Fibroblast of peridontal ligament (primary cell): ENCODE results near the gene VWA8.
"Not testable (repeated sequence)": the region's sequence is repeated elsewhere in the genome, so short reads cannot be mapped to it uniquely, and the experiment has no call there.

Experiments
- DNase-seq: peaks from one replicate; pipeline ENCODE4 v3.0.0-alpha.2; 2010; ENCODE audit errors: extremely low read depth

The VWA8 gene

GRCh38 chr13:41851351-41851750 is 109.6 kb downstream of the VWA8 start:
- no peak for DNase-seq

DNA sequence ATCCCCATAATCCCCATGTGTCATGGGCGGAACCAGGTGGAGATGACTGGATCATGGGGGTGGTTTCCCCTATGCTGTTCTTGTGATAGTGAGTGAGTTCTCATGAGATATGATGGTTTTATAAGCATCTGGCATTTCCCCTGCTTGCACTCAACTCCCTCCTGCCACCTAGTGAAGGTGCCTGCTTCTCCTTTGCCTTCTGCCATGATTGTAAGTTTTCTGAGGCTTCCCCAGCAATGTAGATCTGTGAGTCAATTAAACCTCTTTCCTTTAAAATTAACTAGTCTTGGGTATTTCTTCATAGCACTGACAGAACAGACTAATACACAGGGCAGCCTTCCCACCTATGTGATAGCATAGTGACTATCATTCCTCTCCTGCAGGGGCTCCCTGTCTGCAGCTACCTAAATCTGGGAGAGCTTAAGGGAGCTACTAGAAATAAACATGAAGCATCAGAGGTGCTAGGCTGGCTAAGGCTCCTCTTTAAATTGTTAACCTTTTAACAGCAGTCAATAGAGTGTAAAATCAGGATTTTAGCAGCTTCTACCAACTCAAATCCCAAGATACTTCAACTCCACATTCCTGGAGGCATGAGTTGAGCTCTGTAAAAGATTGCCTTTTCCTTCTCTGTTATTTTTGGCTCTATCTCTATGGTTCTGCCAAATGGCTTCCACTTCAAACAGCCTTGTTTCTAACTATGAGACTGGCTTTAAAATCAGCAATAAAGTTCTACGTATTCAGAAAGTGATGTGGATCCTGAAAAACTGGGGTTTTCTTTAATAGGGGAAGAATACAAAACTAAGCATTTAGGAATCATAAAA is 112.3 kb downstream of the VWA8 start:
- DNase-seq, result peak; percentile 84

GRCh38 chr13:41847216-41847615 is 113.7 kb downstream of the VWA8 start:
- no peak for DNase-seq

GRCh38 chr13:41842036-41842620 is 118.8 kb downstream of the VWA8 start:
- peak; percentile 35 for DNase-seq

- no peak for DNase-seq
Measured at GRCh38 chr13:41837629-41838028, 123.3 kb downstream of the VWA8 start.

GRCh38 chr13:41835871-41836270 is 125.0 kb downstream of the VWA8 start:
- peak; percentile 91 for DNase-seq

GRCh38 chr13:41834697-41835096 is 126.2 kb downstream of the VWA8 start:
- not testable (repeated sequence) for DNase-seq

GRCh38 chr13:41833831-41834230 is 127.1 kb downstream of the VWA8 start:
- DNase-seq, result no peak

DNA sequence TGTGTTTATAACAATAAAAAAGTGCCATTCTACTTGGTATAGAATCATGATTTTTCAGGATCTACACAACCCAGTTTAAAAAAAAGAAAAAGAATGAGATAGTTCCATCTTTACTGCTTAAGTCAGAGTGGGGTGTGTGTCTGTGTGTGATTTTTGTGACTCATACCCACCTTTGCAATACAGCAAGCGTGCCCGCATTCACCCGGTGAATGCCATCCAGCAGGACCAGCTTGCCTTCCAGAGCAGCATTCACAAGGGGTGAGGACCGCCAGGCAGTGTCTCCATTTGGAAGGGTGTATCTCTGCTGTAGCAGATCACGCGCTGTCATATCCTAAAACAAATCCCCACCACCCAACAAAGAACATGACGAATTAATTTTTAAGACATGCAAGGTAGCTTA is 127.7 kb downstream of the VWA8 start:
- DNase-seq, result no peak

DNA sequence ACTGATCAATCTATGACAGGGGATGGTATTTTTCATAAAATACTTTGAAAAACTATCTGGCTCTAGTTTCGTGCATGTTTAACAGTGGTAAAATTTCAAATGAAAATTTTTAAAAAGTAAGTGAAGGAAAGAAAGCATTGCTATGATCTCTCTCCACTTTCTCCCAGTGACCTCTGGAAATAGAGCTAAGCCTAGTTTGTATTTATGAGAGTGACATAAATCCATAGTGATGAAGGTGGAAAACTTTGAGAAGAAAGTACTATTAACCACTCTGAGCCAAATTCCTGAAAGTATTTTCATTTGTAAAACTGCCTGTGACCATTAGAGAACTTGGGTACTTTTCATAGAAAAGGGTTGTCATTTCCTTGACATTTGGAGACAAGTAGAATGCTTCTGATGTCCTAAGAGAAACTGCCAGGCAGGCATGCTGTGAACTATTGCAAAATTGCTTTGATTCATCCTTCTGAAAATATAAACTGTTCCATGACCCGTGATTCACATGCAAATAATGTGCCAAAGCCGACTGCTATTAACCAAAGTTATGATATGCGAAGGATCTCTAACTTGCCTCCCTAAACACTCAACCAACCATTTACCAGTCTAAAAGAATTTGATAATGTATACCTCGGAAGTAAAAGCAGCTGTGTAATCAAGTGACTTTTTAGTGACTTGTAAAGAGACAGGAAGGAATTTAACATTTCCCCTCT is 133.2 kb downstream of the VWA8 start:
- peak; percentile 95 for DNase-seq

- no peak for DNase-seq
Measured at GRCh38 chr13:41825691-41826090, 135.2 kb downstream of the VWA8 start.

DNA sequence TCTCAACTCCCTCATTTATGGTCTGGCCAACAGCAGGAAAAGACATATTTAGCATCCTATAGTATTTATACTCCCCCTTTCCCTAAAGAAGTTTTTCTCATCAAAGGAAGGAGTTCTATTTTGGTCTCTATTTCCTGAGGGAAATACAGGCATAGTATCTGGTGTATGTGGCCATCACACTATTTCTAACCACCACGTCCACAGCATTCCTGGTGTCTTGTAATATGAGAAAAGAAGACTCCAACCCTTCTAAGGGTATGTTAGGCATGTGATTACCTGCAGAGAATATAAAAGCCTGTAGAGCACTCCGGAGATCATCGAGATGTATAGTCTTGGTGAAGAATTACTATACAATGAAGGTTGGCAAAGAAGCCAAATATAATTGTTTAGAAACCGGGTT is 137.4 kb downstream of the VWA8 start:
- no peak for DNase-seq

- DNase-seq, result no peak
Measured at GRCh38 chr13:41822560-41822959, 138.3 kb downstream of the VWA8 start.

GRCh38 chr13:41821238-41821594 is 139.7 kb downstream of the VWA8 start:
- DNase-seq, result no peak

GRCh38 chr13:41820581-41821237 is 140.2 kb downstream of the VWA8 start:
- DNase-seq, result no peak

GRCh38 chr13:41816057-41816456 is 144.9 kb downstream of the VWA8 start:
- no peak for DNase-seq

DNA sequence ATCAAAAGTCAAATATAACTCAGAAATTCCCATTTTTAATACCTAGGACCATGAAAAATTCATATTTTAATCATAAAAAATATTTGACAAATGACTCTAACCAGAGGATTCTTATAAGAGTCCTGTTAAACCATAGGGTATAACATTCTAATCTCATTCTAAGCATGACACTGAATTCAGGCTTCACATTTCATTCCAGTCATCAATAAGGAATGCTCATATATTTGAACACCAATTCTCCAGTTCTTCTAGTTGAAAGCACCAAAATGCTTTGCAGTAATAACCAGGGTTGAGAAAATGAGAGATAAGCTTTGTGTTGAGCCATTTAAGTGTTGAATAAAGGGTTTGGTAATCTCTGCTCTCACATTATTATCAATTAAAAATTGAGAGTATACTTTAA is 147.5 kb downstream of the VWA8 start:
- peak; percentile 62 for DNase-seq

DNA sequence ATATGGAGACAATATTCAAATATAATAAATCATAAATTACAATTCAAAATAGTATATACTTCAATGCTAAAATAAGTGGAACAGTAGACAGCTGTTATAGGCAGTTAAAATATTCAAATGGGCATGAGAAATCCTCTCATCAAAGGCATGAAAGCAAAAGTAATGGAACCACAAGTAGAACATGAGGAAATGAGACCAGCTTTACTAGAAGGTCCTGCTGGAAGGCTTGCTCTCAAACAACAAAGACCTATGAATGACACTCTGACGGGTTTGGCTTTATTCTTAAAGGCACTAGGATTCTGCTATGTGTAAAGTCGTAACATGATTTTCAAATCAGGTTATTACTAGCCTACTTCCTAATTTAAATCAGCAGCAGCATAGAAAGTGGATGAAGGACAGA is 148.1 kb downstream of the VWA8 start:
- DNase-seq, result no peak

- no peak for DNase-seq
Measured at GRCh38 chr13:41812237-41812636, 148.7 kb downstream of the VWA8 start.

GRCh38 chr13:41811588-41812021 is 149.3 kb downstream of the VWA8 start:
- no peak for DNase-seq

DNA sequence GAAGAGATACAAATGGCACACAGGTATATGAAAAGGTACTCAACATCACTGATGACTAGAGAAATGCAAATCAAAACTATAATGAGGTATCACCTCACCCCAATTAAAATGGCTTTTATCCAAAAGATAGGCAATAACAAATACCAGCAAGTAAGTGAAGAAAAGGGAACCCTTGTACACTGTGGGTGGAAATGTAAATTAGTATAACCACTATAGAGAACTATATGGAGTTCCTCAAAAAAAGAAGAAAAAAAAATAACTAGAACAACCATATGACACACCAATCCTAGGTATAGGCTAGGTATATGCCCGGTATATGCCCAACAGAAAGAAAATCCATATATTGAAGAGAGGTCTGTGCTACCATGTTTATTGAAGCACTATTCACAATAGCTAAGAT is 150.9 kb downstream of the VWA8 start:
- no peak for DNase-seq

- not testable (repeated sequence) for DNase-seq
Measured at GRCh38 chr13:41803445-41803735, 157.5 kb downstream of the VWA8 start.
